NOMO-1 (cell line): Measurements from ENCODE around the gene ADAMTS14.

ENCODE experiments used
- DNase-seq, 2 experiments: peaks; one replicate each; lab custom pipeline; 2025; ENCODE audit not compliant: unreplicated experiment in 2 of 2; lab: John Stamatoyannopoulos, UW

Gene ADAMTS14

GRCh38 chr10:70673043-70673928 lies 980 bp downstream of the ADAMTS14 start:
- no peak for DNase-seq

GRCh38 chr10:70673929-70674559 lies 1.7 kb downstream of the ADAMTS14 start:
- no peak for DNase-seq

GRCh38 chr10:70674560-70675495 lies 2.5 kb downstream of the ADAMTS14 start:
- DNase-seq = no peak

- no peak for DNase-seq
Measured at GRCh38 chr10:70675496-70676161, 3.3 kb downstream of the ADAMTS14 start.

GRCh38 chr10:70676511-70676910 lies 4.2 kb downstream of the ADAMTS14 start:
- DNase-seq = no peak

GRCh38 chr10:70677016-70677415 lies 4.7 kb downstream of the ADAMTS14 start:
- no peak for DNase-seq

- DNase-seq = no peak
Measured at GRCh38 chr10:70677620-70678249, 5.4 kb downstream of the ADAMTS14 start.

GRCh38 chr10:70678250-70678635 lies 5.9 kb downstream of the ADAMTS14 start:
- DNase-seq = no peak

- DNase-seq = no peak
Measured at GRCh38 chr10:70678757-70679489, 6.6 kb downstream of the ADAMTS14 start.

GRCh38 chr10:70679498-70679897 lies 7.2 kb downstream of the ADAMTS14 start:
- DNase-seq = no peak

- DNase-seq = no peak
Measured at GRCh38 chr10:70680899-70681730, 8.8 kb downstream of the ADAMTS14 start.

GRCh38 chr10:70681731-70682005 lies 9.4 kb downstream of the ADAMTS14 start:
- DNase-seq = no peak

- DNase-seq = no peak
Measured at GRCh38 chr10:70682920-70683600, 10.8 kb downstream of the ADAMTS14 start.

GRCh38 chr10:70683601-70683934 lies 11.3 kb downstream of the ADAMTS14 start:
- no peak for DNase-seq

GRCh38 chr10:70683940-70684339 lies 11.6 kb downstream of the ADAMTS14 start:
- DNase-seq = no peak

- DNase-seq = no peak
Measured at GRCh38 chr10:70684374-70684773, 12.1 kb downstream of the ADAMTS14 start.

- DNase-seq = no peak
Measured at GRCh38 chr10:70684839-70685454, 12.6 kb downstream of the ADAMTS14 start.

GRCh38 chr10:70685455-70685911 lies 13.2 kb downstream of the ADAMTS14 start:
- DNase-seq = no peak
